Karpas-422 (cell line): Measurements from ENCODE around the gene DCAKD. TPM values are rescaled to one million over a fixed set of nuclear protein-coding genes. Genes with fewer than 3 reads are reported as not detected.

Experiments
- DNase-seq: peaks from one replicate; pipeline ENCODE4 v3.0.0-alpha.2; 2015
- H2AFZ ChIP-seq: fragments of 200-600 bp; sonication (generic); 2 replicates; pipeline ENCODE4 v1.6.1; 2014; ENCODE audit warnings: antibody characterized with exemption, low read length, mixed read lengths
- H3K27ac ChIP-seq: fragments of 200-600 bp; sonication (generic); 2 replicates; pipeline ENCODE4 v1.5.1; 2014; ENCODE audit warnings: mild to moderate bottlenecking, low read length, moderate library complexity
- H3K27me3 ChIP-seq: fragments of 200-600 bp; sonication (generic); 2 replicates; pipeline ENCODE4 v1.6.1; 2014; ENCODE audit warnings: low read length, mixed read lengths
- H3K36me3 ChIP-seq: fragments of 200-600 bp; sonication (generic); 2 replicates; pipeline ENCODE4 v1.6.1; 2014; ENCODE audit warnings: low read length, mixed read lengths; ENCODE audit not compliant: insufficient read depth
- H3K4me1 ChIP-seq: fragments of 200-600 bp; sonication (generic); 2 replicates; pipeline ENCODE4 v1.6.1; 2014; ENCODE audit warnings: mild to moderate bottlenecking, low read length, mixed read lengths
- H3K4me2 ChIP-seq: fragments of 200-600 bp; sonication (generic); 2 replicates; pipeline ENCODE4 v1.6.1; 2014; ENCODE audit warnings: low read length, low read depth, mild to moderate bottlenecking; ENCODE audit not compliant: poor library complexity, severe bottlenecking
- H3K4me3 ChIP-seq: fragments of 200-600 bp; sonication (generic); 2 replicates; pipeline ENCODE4 v1.5.1; 2014; ENCODE audit warnings: mild to moderate bottlenecking, antibody characterized with exemption, low read length, mixed read lengths
- H3K79me2 ChIP-seq: fragments of 200-600 bp; sonication (generic); 2 replicates; pipeline ENCODE4 v1.6.1; 2014; ENCODE audit warnings: mild to moderate bottlenecking, low read length, mixed read lengths
- H3K9ac ChIP-seq: fragments of 200-600 bp; sonication (generic); 2 replicates; pipeline ENCODE4 v1.6.0; 2014; ENCODE audit warnings: low read length
- H3K9me2 ChIP-seq: fragments of 200-600 bp; sonication (generic), shearing (Covaris generic); replicated peaks from 2 replicates; pipeline ENCODE4 v1.6.0; 2014; ENCODE audit warnings: mild to moderate bottlenecking, low read length, moderate library complexity; ENCODE audit not compliant: insufficient read depth
- H3K9me3 ChIP-seq: fragments of 300-700, 200-600 bp; sonication (generic); 2 replicates; pipeline ENCODE4 v1.6.1; 2014; ENCODE audit warnings: low read length, mixed read lengths
- H4K20me1 ChIP-seq: fragments of 200-600 bp; sonication (generic); 2 replicates; pipeline ENCODE4 v1.6.1; 2014; ENCODE audit warnings: mild to moderate bottlenecking, antibody characterized with exemption, low read length, low read depth; ENCODE audit not compliant: insufficient read depth
- total RNA-seq: library from RNA; depleted of rRNA; stranded (reverse); fragments of >200 nt; shearing (Covaris generic); gene quantifications from 2 replicates; pipeline ENCODE4 v1.2.3, GENCODE V29; 2014; ENCODE audit warnings: low replicate concordance

Gene DCAKD
- total RNA-seq, 1 experiment from 2014 or later: 29.4 TPM

DNA sequence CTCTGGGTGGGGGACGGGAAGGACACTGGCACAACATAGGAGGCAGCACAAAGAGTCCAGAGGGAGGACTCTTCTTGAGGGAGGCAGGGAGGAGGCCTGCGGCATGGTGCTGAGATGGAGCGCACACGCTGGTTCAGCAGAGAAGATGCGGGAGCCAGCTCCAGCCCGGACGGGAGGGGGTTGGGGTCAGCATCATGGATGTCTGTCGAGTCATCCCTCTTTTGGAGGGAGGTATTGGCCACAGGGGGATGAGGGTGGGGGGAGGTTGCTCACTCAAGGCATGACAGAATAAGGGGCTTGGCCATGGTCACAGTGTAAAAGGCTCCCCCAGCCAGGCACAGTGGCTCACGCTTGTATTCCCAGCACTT, 19.3 kb downstream of the DCAKD start:
- H3K9me2 ChIP-seq: no peaks in the 10 kb centered on the region
- H3K4me2 ChIP-seq: no peak overlapping the region
- H4K20me1 ChIP-seq: peaks cover 14% of the 10 kb centered on the region; the same call in 1 of the 2 replicates
- H3K79me2 ChIP-seq: no peaks in the 10 kb centered on the region
- H3K4me3 ChIP-seq: no peak overlapping the region
- DNase-seq: no peak
- H3K4me1 ChIP-seq: peaks cover 26% of the 10 kb centered on the region
- H3K27me3 ChIP-seq: no peaks in the 10 kb centered on the region
- no peak overlapping the region for H3K27ac ChIP-seq
- H3K9ac ChIP-seq: no peak overlapping the region
- H3K36me3 ChIP-seq: 0 out of 2 replicates have a peak, but pooled peaks cover 7% of the 10 kb centered on the region
- H2AFZ ChIP-seq: no peak overlapping the region
- H3K9me3 ChIP-seq: no peaks in the 10 kb centered on the region

DNA sequence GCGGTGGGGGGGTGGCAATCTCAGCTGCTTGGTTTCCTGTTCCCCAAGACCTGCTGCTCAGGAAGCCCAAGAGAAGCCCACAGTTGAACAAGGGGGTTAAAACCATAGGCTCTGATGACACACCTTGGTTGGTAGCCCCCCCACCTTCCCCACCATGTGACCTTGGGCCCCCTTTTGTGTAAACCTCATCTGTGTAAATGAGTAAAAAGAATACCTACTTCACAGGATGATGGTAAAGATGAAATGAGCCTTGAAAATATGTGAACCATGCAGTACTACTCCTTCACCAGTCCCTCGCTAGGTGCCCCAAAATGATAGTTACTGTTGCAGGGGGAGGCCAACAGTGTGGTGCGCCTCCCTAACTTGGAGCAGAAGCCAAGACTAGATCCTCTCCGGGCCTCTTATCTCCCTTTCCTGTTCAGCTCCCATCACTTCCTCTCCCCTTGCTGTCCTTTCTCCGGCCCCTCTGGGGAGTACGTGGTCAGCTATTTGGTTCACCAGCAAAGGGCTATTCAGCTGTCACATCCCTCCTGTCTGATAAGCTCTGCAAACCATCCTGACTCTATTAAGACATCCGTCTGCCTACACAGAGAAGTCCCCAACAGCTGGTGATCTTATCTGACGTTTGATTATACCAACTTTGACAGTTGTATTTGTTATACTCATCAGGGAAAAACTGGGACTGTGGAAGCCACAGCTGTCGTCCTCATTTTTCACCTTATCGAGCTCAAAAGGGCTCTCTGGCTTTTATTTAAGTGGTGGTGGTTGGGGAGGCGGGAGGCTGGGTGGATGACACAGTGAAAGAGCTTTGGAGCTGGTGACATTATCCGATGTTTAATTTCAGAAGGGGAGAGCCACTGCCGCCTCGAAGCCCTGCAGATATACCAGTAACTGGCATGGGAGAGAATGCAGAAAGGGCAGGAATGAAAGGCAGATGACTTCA, 19.9 kb downstream of the DCAKD start:
- Histone ChIP-seq H3K9me3 (no peaks in the 10 kb centered on the region), H3K79me2 (no peaks in the 10 kb centered on the region), H3K27ac (no peak overlapping the region), H3K4me1 (peaks cover 20% of the 10 kb centered on the region), H3K36me3 (0 out of 2 replicates have a peak, but pooled peaks cover 7% of the 10 kb centered on the region), H4K20me1 (peaks cover 9% of the 10 kb centered on the region; the same call in 1 of the 2 replicates), H3K9ac (no peak overlapping the region), H3K27me3 (no peaks in the 10 kb centered on the region), H3K4me2 (no peak overlapping the region), H2AFZ (no peak overlapping the region), H3K9me2 (no peaks in the 10 kb centered on the region), H3K4me3 (no peak overlapping the region)
- no peak for DNase-seq

DNA sequence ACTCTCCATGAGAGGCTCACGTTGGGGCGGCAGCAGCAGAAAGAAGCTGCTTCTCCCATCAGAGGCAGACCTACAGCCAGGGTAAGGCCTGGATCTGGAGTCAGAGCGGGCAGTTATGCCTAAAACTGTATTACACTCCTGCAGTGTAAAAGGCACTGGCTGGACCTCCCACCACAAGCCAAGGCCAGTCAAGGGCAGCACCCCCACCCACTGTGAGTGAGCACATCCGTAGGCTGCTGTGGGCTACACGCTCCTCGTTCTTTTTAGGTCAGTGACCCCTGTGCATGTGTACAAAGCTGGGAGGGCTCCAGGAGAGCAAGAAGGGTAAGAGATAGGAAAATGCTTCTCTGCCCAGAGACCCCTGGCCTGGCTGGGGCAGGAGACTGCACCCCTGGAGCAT, 20.7 kb downstream of the DCAKD start:
- Histone ChIP-seq H3K4me1 (peaks cover 12% of the 10 kb centered on the region), H3K9me2 (no peaks in the 10 kb centered on the region), H3K79me2 (no peaks in the 10 kb centered on the region), H4K20me1 (peaks cover 7% of the 10 kb centered on the region; the same call in 1 of the 2 replicates), H3K27ac (no peak overlapping the region), H2AFZ (no peak overlapping the region), H3K36me3 (0 out of 2 replicates have a peak, but pooled peaks cover 7% of the 10 kb centered on the region), H3K4me2 (no peak overlapping the region), H3K27me3 (no peaks in the 10 kb centered on the region), H3K4me3 (no peak overlapping the region), H3K9ac (no peak overlapping the region), H3K9me3 (no peaks in the 10 kb centered on the region)
- no peak for DNase-seq

DNA sequence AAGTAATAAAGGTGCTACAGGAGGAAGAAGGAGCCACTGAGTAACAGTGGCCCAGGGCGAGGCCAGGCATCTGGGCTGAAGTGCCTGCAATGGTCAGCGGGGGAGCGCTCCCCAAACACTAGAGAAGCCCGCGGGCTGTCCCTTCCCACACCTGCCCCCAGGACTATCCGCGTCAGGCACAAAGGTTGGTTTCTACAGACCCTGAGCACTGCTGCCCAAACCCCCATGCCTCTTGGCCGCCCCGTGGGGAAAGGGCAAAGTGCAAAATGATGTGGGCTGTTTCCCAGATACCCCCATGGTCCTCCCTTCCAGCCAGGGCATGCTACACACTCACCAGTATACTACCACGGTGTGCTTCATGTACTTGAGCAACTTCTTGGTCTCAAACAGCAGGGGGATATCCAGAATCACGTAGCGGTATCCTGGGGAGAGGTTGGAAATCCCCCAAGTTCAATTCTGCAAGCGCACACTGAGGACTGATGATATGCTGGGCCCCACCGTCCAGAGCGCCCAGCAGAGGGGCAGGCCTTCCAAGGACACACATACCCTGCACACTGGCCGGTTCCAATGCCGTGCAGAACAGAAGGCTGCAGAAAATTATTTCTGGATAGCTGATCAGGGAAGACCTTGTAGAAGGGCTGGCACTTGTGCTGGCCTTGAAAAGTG, 21.5 kb downstream of the DCAKD start:
- Histone ChIP-seq H3K9me2 (no peaks in the 10 kb centered on the region), H3K36me3 (0 out of 2 replicates have a peak, but pooled peaks cover 7% of the 10 kb centered on the region)

DNA sequence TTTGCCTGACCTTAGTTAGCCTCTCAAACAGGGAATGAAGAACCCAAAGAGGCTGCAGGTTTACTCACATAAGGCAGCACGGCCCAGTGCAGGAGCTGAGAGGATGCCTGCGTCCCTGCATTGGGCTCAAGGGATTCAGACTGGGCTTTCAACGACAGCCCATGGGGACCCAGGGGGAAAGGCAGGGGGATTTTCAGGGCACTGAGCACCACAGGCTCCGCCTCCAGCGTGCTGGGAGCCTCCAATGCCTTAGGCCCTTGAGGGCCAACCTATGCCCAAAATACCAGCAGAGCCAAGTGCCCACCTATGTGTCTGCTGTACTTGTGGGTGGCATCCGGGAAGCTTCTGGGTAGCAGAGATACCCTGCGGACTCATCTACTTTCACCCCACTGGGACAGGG, 22.3 kb downstream of the DCAKD start:
- no peaks in the 10 kb centered on the region for H3K79me2 ChIP-seq
- H3K4me2 ChIP-seq: no peak overlapping the region
- H2AFZ ChIP-seq: no peak overlapping the region
- H3K27ac ChIP-seq: no peak overlapping the region
- no peaks in the 10 kb centered on the region for H3K27me3 ChIP-seq
- 0 out of 2 replicates have a peak, but pooled peaks cover 5% of the 10 kb centered on the region for H3K36me3 ChIP-seq
- DNase-seq: no peak
- peaks cover under 1% of the 10 kb centered on the region; the same call in 1 of the 2 replicates for H3K4me1 ChIP-seq
- H4K20me1 ChIP-seq: no peaks in the 10 kb centered on the region
- no peaks in the 10 kb centered on the region for H3K9me2 ChIP-seq
- no peak overlapping the region for H3K9ac ChIP-seq
- H3K4me3 ChIP-seq: no peak overlapping the region
- H3K9me3 ChIP-seq: no peaks in the 10 kb centered on the region

More for the DNA sequence above, 21.5 kb downstream of the DCAKD start:
- Histone ChIP-seq H3K4me2 (no peak overlapping the region), H3K4me3 (no peak overlapping the region), H3K9ac (no peak overlapping the region), H3K27me3 (no peaks in the 10 kb centered on the region), H3K9me3 (no peaks in the 10 kb centered on the region), H4K20me1 (peaks cover 3% of the 10 kb centered on the region; the same call in 1 of the 2 replicates), H3K79me2 (no peaks in the 10 kb centered on the region), H3K4me1 (peaks cover 4% of the 10 kb centered on the region), H3K27ac (no peak overlapping the region), H2AFZ (no peak overlapping the region)
- DNase-seq: no peak

DNA sequence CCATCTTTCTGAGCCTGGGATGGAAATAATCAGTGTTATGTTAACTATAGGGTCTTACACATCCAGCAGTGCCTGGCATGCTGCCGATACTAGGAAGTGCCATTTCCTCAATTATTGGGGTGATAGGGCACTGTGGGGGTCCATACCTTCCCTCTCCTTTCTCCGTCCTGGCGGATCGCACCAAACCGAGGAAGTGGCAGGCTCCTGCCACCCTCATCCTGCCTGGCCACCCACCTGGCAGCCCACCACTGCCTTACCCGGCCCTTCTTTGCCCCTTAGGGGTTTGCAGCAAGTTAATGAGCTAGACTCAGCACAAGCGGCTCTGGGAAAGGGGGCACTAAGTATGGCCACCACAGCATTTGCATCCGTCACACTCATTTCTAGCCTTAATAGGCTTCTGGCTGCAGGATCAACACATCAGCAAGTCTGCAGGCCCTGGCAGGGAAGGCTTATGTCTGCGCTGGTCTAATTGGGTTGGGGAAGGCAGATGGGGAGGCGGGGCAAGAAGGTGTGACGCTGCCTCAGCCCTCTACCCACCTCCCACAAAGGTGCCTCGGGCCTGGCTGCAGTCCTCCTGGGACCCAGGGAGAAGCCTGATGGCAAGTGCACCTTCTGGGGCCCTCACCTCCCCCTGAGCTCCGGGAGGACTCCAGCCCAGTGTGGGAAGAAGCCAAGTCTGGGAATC, 28.6 kb downstream of the DCAKD start:
- Histone ChIP-seq H3K9me2 (no peaks in the 10 kb centered on the region), H2AFZ (no peak overlapping the region), H3K9me3 (no peaks in the 10 kb centered on the region), H3K27ac (peak overlapping the region; percentile 65), H3K27me3 (no peaks in the 10 kb centered on the region), H3K36me3 (no peaks in the 10 kb centered on the region), H4K20me1 (peaks cover 16% of the 10 kb centered on the region; the same call in 1 of the 2 replicates), H3K4me1 (peaks cover 27% of the 10 kb centered on the region), H3K4me3 (peak overlapping the region; percentile 35; the same call in 1 of the 2 replicates), H3K4me2 (peak overlapping the region; percentile 62), H3K9ac (peak overlapping the region; percentile 40), H3K79me2 (no peaks in the 10 kb centered on the region)
- peak; percentile 93 for DNase-seq

DNA sequence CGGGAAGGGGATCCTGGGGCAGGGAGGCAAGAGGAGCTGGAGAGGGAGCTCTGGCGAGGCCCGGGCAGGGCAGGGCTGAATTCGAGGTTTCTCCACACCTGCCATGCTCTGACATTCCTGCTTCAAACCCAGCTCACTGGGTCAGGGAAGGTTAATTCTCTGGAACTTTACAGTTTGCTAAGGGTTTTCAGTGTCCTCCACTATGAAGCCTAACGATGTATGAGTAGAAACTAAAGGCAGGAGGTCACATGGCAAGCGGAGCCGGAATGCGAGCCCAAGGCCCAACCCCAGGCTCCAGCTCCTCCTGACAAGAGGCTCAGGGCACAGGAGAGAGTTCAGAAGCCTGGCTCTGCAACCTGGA, 29.2 kb downstream of the DCAKD start:
- Histone ChIP-seq H3K9me3 (no peaks in the 10 kb centered on the region), H3K27me3 (no peaks in the 10 kb centered on the region), H4K20me1 (peaks cover 16% of the 10 kb centered on the region; the same call in 1 of the 2 replicates), H3K4me3 (peak overlapping the region; percentile 35; the same call in 1 of the 2 replicates), H3K4me2 (peak overlapping the region; percentile 62), H3K9me2 (no peaks in the 10 kb centered on the region), H3K4me1 (peaks cover 27% of the 10 kb centered on the region), H3K79me2 (no peaks in the 10 kb centered on the region), H3K27ac (peak overlapping the region; percentile 65), H3K36me3 (no peaks in the 10 kb centered on the region), H2AFZ (0 out of 2 replicates have a peak overlapping the region, but pooled peaks have one; percentile 48), H3K9ac (peak overlapping the region; percentile 40)
- DNase-seq: no peak
